Hippocampal formation (tissue), 2 donors: ENCODE measurements around the gene LRRC1.

Experiments used
- DNase-seq, 2 donors: peaks; one replicate each; lab custom pipeline; 2025; lab: John Stamatoyannopoulos, UW

LRRC1 gene

DNA sequence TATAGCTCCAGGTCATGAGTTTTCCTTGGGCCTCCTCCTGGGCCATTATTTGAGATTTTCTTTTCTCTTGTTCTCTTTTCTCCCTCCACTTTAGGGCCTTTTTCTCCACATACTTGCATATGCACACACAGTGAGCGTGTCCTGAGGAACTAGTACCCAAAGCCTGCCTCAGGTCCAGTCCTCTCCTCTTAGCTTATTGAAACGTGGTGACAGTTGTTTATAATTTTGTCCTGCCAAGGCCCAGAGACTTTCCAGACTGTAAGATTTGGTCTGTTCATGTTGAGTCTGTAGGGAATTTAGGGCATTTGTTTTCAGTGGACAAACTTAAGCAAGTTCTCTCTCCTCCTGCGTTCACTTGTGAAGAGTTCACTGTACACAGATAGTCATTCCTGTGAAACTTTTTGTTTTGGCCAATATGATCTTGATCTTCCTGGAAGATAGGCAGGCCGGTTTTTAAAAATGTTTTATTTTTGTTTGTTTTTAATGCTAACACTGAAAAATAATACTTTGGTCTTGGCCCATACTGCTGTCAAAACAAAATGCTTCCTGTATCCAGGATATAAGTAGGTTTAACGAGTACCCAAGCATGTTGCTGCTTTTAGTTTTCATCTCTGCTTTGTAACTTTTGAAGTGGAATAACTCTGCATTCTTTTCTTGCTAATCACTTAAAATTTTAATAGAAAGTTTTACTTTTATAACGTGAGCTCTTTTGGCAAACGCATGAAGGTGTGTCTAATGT is 20.7 kb downstream of the LRRC1 start:
- no peak for DNase-seq

DNA sequence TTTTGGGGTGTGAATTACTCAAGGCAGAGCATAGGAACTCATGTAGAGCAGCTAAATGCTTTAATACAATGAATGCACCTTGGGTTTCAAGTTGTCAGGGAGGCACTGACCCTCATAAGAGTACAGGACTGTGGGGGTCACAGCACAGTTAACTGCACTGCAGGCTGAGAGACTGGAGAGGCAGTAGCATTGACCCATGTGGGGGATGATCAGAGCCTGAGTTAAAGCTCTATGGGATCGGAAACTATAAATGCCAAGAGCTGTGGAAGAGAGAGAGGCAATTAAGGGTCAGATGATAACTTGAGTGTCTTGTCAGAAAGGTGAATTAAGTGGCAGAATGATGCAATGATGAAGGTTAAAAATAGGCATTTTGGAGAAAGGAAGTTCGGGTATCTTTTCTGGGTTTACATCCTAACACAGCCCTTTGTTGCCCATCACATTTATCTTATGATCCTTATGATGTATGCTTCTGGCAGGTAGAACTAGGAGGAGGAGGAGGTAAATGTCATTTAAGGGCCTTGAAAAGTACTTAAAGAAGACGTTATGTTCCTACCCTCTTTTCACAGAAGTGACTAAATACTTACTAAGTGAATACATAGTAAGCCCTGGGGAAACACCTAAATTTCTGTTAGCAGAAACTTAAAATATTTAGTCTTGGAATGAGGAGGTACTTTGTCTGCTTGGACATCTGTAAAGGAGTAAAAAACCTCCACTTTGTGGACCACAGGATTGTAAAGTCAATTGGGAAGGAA is 24.2 kb downstream of the LRRC1 start:
- DNase-seq, result no peak

DNA sequence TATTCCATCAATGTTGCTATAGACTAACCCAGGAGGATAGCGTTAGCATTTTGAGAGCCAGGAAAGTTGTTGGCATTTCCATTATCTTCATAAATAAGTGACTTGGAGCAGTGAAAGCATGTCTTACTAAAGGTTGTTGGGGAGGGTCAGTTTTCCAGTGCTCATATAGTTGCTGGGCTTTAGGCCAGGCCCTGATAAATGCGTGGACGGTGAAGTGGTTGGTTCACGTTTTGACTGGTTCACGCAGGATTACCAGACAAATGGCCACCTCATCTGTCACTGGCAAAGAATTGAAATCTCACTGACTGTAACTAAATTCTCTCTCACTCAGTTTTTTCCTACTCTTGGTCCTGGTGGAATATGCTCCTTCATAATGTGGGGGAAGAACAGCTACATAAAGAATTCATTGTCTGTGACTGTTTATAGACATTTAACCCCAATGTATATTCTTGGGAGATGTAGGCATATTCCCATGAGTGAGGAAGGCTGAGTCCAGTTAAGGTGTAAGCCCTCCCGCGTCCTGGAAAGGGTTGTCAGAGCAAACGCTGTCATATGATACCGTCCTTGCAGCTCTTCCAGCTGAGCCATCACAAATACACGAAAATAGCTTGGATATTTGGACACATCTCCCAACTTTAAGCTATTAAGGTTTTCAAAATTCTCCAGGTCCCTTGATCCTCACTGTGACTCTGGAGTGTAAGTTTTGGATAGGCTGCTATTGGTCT is 27.8 kb downstream of the LRRC1 start:
- no peak for DNase-seq

DNA sequence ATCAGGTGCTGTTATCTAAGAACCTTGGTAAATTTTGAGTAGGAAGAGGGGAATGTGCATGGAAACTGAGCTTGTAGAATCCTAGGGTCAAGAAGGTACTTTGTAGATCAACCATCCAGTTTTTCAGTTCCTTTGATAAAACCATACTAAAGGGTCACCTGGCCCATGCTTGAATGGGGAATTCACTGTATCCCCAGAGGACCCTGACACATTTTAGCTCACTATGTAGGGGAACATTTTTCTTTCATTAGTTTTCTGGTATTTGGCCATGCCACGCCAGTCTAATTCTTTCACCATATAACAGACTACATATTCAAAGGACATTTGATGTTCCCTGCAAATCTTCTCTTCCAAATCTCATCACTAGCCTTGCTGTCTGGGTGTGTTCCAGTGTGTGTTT is 29.9 kb downstream of the LRRC1 start:
- DNase-seq, result no peak

DNA sequence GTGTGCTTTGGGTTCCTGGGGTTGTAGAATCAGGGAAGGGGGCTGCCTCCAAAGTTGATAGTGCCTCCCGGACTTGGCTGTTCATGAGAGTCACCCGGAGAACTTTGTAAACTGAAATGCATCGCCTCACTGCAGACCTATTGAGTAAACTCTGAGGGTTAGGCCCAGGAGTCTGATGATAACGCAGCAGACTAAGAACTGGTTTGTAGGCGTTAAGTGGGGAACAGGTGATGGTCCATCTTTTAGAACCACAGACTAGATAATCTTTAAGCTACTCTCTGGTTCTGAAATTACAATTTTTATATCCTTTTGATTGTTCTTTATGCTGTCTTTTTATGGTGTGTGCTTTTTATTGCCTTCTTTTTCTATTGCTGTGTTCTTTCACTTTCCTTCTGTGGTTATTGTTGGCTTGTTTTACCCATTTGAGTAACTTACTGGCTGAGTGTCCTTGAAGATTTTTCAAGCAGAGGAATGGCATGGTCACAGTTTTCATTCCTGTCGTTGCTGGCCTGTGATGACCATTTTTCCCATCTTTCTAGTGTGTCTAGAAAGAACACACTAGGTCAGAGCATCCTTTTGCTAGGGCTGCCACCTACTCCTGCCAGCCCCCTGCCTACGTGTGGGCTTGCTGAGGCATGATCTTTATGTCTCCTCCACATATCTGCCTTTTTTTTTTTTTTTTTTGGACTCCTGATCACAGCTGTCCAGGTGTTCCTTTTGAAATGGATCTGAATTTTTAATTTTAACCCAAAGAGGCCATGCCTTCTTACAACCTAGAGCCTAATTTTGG is 30.9 kb downstream of the LRRC1 start:
- no peak for DNase-seq

DNA sequence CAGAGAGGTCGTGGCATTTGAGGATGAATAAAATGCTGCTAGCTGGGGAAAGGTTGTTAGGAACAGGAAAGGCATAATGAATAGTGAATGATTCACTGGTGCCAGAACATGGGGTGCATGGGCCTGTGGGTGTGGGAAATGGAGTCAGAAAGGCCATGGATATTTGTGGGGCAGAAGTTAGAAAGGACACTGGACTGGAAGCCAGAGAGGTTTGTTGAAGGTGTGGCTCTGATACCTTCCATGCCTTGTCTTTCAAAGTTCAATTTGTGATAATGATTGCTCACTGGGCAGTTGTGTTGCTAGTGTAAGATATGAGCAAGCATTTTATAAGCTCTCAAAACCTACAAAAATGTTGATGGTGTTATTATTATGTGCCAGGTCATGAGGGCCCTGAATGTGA is 32.7 kb downstream of the LRRC1 start:
- DNase-seq, result no peak

DNA sequence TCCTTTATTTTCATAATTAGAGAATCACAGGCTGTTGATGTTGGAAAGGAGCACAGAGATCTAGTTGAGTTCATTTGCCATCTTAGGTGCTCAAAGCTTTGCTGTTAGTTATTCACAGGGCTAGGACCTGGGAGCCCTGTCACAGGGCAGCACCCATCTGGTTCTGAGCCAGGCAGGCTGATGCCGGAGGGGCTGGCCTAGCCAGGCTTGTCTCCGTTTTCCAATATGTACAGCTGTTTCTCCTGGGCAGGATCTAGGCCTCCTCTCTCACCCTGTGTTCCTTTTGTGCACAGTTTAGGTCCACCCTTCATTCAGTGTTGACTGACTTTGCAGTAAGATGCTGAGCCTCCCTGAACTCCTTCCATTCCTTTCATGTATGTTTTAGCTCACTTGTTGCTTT is 33.4 kb downstream of the LRRC1 start:
- no peak for DNase-seq

DNA sequence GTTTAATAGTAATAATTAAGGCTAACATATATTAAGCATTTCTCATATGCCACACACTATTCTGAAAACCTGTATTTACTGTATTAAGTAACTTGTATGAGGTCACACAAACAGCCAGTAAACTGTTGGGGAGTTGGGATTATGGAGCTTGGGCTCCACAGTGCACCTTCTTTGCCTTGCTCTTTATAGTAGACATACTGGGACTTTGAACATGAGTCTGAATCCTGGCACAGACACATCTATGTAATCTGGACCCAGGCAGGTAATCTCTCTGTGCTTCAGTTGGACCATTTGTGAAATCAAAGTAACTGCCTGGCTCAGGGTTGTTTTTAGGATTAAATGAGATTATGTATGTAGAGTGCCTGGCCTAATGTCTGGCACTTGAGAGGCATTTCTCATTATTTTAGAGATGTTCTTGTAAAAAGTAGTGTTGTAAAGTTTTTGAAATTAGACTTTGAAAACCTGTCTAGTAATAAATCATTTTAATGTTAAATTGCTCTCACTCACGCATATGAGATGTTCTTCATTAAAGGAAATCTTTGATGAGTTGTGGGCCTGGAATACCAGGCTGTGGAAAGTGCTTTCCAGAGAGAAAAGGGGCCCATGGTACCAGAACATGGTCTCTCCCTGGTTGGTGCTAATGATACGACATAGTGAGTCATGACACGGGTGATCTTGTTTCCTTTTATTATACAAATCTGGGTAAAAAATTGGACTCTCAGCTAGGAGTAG is 34.3 kb downstream of the LRRC1 start:
- no peak for DNase-seq

DNA sequence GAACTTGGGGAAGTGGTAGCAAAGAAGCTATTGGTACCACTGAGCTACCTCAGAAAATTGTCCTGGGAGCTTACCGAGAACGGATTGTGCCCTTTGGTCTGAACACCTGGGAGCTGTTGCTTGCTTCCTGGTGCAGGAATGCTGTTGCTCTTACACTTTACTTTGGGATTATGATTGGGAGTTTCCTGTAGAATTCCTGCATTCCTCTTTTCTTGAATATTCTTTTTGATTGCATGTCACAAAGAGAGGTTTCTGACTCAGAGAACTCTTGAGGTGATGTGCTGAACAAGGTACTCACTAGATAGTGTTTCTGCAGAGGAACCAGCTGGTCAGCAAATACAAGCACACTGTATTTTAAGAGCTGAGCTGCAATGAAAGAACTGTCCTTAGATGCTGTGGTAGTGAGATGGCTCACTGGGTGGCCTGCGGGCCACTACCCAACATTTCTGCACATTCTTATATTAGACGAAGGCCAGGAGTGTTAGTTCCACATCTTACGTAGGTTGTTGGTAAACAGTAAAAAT is 35.0 kb downstream of the LRRC1 start:
- no peak for DNase-seq

DNA sequence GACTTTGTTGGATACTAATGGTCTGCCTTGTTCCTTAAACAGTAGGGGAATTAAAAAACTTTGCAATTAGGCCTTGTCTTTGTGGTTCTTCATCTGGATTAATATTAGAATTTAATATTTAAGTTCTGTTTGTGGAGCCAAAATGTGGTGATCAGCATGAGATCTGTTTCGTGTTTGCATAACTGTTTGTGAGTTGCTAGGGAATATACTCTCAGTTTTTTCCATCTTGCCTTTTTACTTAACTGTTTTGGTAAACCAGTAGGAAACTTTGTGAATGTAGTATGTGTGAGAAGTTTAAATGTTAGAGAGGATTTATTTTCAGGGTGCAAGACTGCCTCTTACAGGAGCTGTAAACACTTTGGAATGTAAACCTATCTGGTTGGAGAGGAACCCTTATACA is 35.6 kb downstream of the LRRC1 start:
- DNase-seq, result no peak

DNA sequence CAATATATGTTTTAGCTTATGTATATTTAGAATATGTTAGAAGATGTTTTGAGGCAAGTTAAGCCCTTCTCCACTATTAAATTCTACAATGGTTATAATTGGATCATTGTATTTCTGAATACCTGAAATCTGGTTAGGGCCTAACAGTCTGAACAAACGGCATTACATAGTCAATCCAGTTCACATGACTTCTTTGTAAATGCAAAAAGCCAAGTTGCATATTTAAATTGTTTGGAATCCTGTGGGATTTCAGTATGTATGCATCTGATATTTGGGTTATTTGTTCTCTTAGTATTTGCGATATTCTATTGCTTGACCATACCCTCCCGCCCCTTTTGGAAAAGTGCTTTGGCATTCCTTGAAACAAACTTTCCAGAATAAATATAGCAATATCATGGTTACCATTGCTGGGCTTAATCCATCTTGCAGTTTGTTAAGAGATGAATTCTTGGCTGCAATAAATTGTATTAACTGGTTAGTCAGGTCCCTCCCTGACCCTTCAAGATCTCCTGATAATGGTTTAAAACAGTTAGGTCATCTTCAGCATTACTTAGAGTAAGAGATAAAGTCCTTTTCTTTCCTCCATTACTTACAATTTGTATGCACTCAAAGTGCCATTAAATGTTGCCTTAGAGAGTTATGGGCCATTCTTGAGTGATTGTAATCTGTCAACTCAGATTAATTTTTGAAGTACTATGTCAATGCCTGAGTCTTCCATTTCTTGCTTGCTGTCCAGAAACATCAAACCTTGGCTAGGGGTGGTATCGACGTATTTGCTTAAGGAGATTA is 36.5 kb downstream of the LRRC1 start:
- DNase-seq, result no peak

DNA sequence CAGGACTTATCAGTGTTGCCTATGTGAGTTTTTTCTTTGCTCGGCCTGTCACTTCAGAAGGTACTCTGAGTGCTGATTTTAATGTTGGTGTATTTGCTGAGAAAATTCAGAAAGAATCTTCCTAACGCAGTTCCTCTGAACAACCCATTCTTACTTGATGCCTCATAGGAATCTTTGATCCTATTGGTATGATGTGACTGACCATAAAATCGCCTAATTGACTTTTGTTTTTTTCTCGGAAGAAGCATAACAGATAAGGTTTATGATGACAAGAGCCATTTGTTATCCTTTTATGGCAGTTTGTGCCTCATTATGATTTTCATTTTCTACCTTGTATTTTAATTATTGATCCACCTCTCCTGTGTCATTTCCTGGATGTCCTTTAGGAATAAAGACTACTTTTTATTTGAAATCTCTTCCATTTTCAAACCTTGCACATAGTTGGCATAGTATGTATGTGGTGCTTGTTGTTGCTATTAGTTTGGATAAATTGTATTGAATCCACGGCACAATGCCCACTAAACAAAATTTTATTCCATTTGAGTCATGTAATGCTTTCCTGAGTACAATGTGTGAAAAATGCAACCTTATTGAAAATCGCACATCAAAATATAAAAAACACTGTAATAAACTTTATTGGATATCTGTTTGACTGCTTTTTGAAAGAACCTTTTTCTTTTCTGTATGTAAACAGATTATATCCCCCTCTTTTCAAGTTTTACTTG is 37.3 kb downstream of the LRRC1 start:
- DNase-seq, result no peak

DNA sequence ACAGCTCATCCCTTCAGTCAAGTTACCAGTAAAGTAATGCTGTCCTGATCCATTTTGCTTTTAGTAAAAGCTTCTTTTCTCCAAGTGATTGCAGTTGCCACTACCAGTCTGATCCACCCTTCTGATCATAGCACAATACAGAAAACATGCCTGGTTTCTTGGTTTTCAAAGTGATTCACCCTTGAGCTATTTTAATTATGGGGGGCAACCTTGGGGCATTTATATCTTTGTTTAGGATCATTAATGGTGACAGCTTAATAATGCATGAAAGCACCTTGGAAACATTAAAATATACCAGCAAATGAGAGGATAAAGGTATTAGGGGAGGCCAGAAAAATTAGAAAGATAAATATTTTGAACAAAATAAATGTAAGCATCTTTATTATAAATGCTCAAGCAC is 38.4 kb downstream of the LRRC1 start:
- DNase-seq, result no peak

DNA sequence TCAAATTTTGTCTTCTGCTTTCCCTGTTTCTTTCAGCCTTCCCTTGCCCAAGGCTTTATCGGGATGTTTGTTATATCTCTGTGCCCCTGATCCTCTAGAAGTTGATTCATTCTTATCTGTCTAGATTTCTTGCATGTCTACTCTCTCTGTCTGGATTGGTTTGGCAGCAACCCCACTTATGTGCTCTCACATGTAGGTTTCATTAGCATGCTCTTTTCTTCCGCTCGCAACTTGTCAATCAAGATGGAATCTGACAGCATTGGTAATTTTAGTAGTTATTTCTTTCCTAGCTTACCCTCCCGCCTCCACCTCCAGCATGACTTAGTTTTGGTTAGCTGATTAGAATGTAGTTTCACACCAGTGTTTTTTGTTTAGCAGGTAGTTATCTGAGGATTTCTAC is 39.3 kb downstream of the LRRC1 start:
- DNase-seq, result no peak

DNA sequence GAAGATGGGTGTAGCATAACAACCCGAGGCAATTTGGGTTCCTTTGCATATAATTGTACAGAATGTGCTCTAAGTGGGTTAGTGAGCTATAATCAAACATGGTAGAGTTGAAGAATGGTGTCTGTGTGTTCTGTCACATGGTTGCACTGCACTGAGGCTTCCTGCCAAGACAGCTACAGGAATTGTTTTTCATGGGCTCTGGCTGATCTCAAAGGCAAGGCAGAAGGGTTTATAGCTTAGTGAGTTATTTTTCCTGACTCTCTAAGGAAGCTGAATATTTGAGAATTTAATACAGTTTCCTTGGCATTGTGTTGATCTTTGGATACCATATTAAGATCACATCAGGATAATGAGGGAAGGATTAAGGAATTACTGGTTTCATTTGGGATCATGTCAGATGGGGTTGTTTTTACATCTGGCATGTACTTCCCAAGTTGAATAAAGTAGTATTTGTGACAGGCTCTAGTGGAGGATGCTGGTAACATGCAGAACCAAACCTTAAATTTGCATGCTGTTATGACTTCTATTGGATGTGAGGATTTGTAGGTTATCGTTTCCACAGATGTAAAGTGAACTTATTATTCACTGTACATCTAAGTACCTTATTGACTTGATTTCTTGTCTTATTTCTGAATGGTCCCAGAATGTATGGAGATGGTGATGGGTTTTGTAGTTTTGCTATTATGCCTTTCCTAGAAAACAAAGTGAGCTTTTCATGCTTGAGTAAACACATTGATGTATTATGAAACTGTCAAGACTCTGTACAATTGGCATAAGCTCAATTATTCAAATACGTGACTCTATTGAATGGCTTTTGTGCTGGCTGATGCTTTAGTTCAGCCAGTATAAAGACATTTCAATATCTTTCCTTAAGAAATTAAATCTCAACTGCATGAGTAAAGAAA is 43.3 kb downstream of the LRRC1 start:
- peak; percentile 69 to 83 for DNase-seq

DNA sequence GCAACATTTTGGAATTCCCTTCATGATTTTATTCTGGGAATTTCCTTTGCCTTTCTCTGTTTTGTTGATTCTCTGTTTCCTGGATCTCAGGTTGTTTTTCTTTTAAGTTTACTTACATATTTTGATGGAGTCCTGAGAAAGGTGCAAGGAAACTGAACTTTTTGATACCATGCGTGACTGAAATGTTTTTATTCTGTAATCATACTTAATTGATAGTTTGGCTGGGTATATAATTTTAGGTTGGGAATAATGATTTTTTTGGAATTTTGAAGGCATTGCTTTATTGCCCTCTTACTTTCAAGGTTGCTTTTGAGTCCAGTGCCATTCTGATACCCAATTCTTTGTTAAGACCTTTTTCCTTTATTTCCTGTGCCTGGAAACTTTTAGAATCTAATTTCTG is 45.2 kb downstream of the LRRC1 start:
- DNase-seq, result no peak

DNA sequence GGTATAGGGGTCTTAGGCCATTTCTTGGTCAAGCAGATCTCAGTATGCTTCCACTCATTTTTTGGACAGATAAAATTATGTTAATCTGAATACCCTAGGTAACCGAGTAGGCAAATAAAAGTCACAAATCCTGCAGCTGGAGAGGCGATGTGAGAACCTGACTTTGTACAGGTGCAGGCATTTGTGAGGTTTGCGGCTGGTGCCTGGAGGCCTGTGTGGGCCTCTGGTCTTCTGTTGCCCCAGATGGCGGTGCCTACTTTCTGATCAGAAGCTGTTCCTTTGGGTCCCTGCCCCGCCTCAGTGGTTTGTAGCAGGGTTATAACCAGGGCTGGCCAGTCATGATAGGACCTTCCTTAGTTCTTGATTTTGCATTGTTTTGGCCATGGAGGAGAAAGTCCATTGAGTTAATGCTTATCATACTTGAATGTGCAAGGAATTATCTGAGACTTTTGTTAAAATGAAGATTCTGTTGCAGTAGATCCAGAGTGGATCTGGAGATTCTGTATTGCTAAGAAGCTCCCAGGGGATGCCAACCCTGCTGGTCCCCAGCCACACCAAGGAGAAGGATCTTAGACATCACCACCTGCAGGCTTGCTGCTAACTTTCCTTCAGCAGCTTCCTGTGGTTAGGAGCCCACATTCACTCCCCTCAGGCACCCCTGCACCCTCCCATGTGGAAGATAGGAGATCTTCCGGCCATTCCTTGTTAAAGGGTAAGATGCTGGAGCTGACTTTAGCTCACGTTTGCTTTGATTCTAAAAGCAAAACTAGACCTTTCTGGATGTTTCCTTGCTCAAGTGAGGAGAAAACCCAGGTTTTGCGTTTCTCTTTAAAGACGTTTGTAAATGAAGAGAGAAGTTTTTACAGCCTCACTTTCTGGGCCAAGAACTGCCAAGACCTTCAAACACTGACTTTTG is 50.7 kb downstream of the LRRC1 start:
- no peak for DNase-seq

DNA sequence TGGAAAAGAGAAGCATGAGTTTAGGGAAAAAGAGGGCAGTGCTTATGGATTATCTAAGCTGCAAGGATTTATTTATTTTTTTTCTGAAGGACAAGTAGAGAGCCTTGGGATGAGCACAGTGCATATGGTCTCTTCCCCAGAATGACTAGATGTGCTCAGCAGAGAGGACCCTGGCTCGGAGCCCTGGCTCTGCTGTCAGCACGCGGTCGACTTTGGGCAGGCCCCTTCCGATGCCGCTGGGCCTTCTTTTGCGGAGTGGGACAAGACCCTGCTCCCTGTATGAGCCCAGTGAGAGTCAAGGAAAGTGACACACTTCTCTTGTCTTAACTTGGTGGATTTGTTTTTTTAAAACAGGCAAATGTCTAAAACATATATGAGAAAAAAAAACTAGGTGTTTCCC is 51.4 kb downstream of the LRRC1 start:
- no peak for DNase-seq
